Activated T-helper 2 cell treated with anti-CD3 and anti-CD28 coated beads, Interferon-gamma antibody, Interleukin-2, Interleukin-4, amounts not matched to agents 10 μg/mL and 5 μg/mL and 100 μg/mL, durations not matched to agents 14 hours and 24 hours and 36 hours (primary cell): Measurements from ENCODE around the gene NR1H4. TPM values are rescaled to one million over a fixed set of nuclear protein-coding genes. Genes with fewer than 3 reads are reported as not detected.
"Not testable (repeated sequence)": the region's sequence is repeated elsewhere in the genome, so short reads cannot be mapped to it uniquely, and the experiment has no call there.

ENCODE experiments used
- DNase-seq: peaks from one replicate; pipeline ENCODE4 v3.0.0; 2021; ENCODE audit warnings: low spot score
- H3K27ac Mint-ChIP-seq: one replicate; pipeline ENCODE4 v1.8.0; 2021; ENCODE audit warnings: mixed read lengths
- H3K27me3 Mint-ChIP-seq: one replicate; pipeline ENCODE4 v1.8.0; 2021; ENCODE audit warnings: low read depth, mixed read lengths
- H3K36me3 Mint-ChIP-seq: one replicate; pipeline ENCODE4 v1.8.0; 2021; ENCODE audit warnings: low read depth, mixed read lengths
- H3K4me1 Mint-ChIP-seq: one replicate; pipeline ENCODE4 v1.8.0; 2021; ENCODE audit warnings: low read depth, mixed read lengths
- H3K4me3 Mint-ChIP-seq: one replicate; pipeline ENCODE4 v1.8.0; 2021; ENCODE audit warnings: low read depth, mild to moderate bottlenecking, moderate library complexity, mixed read lengths
- H3K9me3 Mint-ChIP-seq: one replicate; pipeline ENCODE4 v1.8.0; 2021; ENCODE audit warnings: mixed read lengths
- intact Hi-C: fragments of 100-400 bp; cut with micrococcal nuclease; formaldehyde crosslinking; loops from one replicate; pipeline ENCODE4 v1.15.1; 2023
- total RNA-seq: library from RNA; stranded (reverse); gene quantifications from 2 replicates; pipeline ENCODE4 v1.2.3, GENCODE V29; 2022

The NR1H4 gene
- total RNA-seq, 1 donor from 2014 or later = not detected

DNA sequence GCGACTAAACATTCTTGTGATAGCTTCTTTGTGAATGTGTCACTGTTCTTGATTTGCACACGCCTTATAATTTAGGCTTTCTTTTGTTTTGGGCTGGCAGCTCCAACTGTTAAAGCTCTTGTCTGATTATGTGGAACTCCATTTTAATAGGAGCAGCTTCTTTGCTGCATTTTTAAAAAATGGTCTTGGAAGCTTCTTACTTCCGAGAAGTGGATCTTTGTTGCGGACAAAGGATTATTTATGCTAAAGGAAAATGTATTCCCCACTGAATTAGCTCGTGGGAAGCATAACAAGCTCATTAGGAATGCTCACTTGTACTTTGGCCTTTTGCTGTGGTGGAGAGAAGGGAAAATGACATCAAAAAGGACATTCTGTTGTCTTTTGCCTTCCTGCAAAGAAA is 119.8 kb downstream of the NR1H4 start:
- Mint-ChIP-seq H3K4me1 (no peaks in the 10 kb centered on the region), H3K4me3 (no peak overlapping the region), H3K27ac (no peak overlapping the region), H3K9me3 (peaks cover 6% of the 10 kb centered on the region), H3K36me3 (no peaks in the 10 kb centered on the region), H3K27me3 (no peaks in the 10 kb centered on the region)
- intact Hi-C loops = no loop called here
- DNase-seq = no peak

DNA sequence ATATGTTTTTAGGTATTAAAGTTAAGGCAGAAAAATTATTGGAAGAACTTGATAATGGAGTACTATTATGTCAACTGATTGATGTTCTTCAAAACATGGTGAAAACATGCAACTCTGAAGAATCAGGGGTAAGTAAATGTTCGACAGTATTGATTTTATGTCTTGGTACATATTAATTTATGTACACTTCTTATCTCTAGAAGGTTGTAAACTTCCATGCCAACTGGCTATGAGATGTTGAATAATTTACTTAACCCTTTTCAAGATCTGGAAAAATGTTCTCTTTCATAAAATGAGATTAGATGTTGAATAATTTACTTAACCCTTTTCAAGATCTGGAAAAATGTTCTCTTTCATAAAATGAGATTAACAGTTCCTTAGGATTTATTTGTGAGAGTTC is 128.0 kb downstream of the NR1H4 start:
- Mint-ChIP-seq H3K9me3 (no peaks in the 10 kb centered on the region), H3K4me1 (no peaks in the 10 kb centered on the region), H3K27me3 (peaks cover 2% of the 10 kb centered on the region), H3K4me3 (no peak overlapping the region), H3K36me3 (no peaks in the 10 kb centered on the region), H3K27ac (no peak overlapping the region)
- DNase-seq = no peak
- intact Hi-C loops = no loop called here

DNA sequence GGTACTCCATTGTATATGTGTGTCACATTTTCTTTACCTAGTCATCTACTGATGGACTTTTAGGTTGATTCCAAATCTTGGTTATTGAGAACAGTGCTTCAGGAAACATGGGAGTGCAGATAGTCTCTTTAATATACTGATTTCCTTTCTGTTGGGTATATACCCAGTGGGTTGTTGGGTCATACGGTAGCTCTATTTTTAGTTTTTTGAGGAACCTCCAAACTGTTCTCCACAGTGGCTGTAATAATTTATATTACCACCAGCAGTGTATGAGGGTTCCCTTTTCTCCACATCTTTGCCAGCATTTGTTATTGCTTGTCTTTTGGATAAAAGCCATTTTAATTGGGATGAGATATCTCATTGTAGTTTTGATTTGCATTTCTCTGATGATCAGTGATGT is 129.3 kb downstream of the NR1H4 start:
- H3K27me3 Mint-ChIP-seq, H3K4me3 Mint-ChIP-seq, H3K27ac Mint-ChIP-seq: not testable (repeated sequence)

DNA sequence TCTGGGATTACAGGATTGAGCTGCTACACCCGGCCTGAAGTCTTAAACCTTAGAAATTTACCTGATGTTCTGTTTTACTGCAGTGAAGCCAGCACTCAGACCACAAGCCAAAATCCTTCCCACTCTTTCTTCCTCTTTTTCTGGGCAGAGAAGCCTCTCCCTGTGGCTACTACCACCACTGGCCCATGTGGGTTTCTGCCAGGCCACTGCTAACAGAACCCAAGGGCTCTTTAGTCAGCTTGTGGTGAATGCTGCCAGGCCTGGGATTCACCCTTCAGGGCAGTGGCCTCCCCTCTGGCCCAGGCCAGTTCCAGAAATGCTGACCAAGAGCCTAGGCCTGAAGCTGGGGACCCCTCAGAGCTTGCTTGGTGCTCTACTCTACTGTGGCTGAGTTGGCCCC is 135.1 kb downstream of the NR1H4 start:
- Mint-ChIP-seq H3K4me3 (no peak overlapping the region), H3K4me1 (no peaks in the 10 kb centered on the region), H3K9me3 (no peaks in the 10 kb centered on the region), H3K27ac (no peak overlapping the region), H3K36me3 (no peaks in the 10 kb centered on the region), H3K27me3 (peaks cover 6% of the 10 kb centered on the region)
- DNase-seq = no peak
- intact Hi-C loops = no loop called here

More for the DNA sequence above, 129.3 kb downstream of the NR1H4 start:
- H3K4me1 Mint-ChIP-seq, DNase-seq, H3K36me3 Mint-ChIP-seq, H3K9me3 Mint-ChIP-seq, intact Hi-C loops: not testable (repeated sequence)

DNA sequence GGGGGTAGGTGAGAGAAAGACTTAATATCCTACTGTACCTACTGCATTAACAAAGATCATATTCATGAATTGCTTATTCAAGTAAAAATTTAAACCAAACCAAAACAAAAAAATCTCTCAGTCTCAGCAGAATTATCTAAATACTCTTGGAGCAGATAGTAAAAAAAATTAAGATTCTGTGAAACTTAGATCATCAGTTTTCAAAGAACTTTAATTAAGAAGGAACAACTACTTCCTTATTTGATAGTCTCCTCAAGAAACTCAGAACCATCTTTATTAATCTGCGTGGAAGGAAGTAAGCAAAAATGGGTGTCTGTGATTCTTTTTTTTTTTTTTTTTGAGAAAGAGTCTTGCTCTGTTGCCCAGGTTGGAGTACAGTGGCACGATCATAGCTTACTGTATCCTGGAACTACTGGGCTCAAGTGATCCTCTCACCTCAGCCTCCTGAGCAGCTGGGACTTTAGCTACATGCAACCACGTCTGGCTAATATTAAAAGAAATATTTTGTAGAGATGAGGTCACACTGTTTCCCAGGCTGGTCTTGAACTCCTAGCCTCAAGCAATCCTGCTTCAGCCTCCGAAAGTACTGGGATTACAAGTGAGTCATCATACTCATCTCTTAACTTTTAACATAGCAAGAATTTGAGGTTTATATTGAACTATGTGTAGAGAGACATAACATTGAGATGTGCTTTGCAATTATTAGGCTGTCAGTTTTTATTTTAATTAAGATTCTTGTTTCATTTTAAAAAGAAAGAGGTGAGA is 137.2 kb downstream of the NR1H4 start:
- Mint-ChIP-seq H3K4me1 (no peaks in the 10 kb centered on the region), H3K27ac (no peak overlapping the region), H3K4me3 (no peak overlapping the region), H3K36me3 (no peaks in the 10 kb centered on the region), H3K9me3 (no peaks in the 10 kb centered on the region), H3K27me3 (peaks cover 6% of the 10 kb centered on the region)
- intact Hi-C loops = no loop called here
- no peak for DNase-seq

DNA sequence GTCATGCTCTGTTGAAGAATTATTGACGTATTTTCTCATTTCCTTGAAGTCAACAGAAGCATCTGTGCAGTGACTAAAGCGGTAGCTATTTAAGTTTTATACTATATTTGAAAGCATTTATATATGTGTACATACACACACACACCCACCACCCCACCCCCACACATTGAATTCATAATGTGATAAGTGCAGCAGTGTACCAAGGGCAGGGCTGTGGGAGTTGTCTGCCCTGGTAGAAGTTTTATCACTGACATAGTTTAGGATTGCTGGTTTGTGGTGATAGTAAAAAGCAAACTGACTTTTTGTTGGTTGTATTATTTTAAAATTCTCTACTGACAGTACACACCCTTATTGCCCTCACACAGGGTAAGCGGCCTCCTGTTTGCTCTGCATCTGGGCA is 138.9 kb downstream of the NR1H4 start:
- Mint-ChIP-seq H3K9me3 (no peaks in the 10 kb centered on the region), H3K36me3 (no peaks in the 10 kb centered on the region), H3K27me3 (no peaks in the 10 kb centered on the region), H3K4me3 (no peak overlapping the region), H3K27ac (no peak overlapping the region), H3K4me1 (no peaks in the 10 kb centered on the region)
- no peak for DNase-seq
- intact Hi-C loops = no loop called here

Other genes starting within 250 kb of the NR1H4 start
- 1.7 and 1.8 TPM in 2 replicates for gene DEPDC4, start 206.8 kb upstream of the NR1H4 start, total RNA-seq
- gene SCYL2, start 206.7 kb upstream of the NR1H4 start, total RNA-seq = 31.8 and 34.5 TPM in 2 replicates
- not detected in 2 replicates for gene SLC17A8, start 116.8 kb upstream of the NR1H4 start, total RNA-seq
- 3.4 and 4.7 TPM in 2 replicates for gene GAS2L3, start 99.8 kb downstream of the NR1H4 start, total RNA-seq